Hippocampal formation (tissue), 2 donors: ENCODE results near the gene RAB11A.
A peak's percentile ranks its signal among the peaks of the same experiment; 100 is the strongest.
"Not testable (repeated sequence)": the region's sequence is repeated elsewhere in the genome, so short reads cannot be mapped to it uniquely, and the experiment has no call there.

Source experiments
- DNase-seq, 2 donors: peaks; one replicate each; lab custom pipeline; 2025; lab: John Stamatoyannopoulos, UW

The RAB11A gene

DNA sequence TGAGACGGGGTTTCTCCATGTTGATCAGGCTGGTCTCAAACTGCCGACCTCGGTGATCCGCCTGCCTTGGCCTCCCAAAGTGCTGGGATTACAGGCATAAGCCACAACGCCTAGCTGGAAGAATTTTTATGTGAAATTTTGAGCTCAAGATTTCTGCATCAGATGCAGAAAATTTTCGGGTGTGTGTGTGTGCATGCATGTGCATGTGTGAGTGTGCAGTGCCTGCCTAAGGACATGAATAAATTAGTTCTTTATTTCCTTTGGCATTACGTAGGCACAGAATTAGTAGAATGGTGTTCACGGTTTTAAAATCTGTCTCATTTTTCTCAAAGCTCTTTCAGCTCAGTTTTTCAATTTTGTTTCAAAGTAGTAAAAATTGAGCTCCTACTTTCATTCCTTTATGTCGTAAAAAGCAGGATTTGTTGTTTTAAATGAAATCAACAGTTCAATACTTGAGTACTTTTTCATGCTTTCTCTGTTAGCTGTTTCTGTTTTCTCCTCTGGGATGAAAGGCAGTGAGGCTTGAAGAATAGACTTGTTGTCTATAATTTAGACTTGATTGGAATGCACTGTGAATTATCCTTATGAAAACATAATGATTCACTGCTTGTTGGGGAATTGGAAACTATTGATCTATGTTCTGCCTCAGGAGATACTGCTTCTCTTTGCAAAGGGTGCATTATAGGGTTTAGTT lies 23.3 kb upstream of the RAB11A start:
- DNase-seq: no peak

DNA sequence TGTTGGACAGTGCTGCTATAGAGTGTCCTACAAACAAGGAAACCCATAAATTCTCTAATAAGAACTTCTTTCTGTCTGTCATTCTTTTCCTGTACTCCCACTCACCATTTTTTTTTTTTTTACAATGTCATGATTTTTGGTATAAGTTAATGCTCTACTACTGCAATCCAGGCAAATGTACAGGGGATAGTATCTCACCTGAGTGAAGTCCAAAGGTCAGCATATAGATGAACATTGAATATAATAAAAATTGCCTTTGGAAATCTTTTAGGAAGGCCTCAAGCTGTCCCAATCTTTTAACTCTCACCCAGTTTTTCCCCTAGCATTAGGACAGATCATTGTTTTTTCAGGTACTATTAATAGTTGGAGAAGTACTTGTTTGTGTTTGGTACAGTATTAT lies 21.3 kb upstream of the RAB11A start:
- DNase-seq: no peak

DNA sequence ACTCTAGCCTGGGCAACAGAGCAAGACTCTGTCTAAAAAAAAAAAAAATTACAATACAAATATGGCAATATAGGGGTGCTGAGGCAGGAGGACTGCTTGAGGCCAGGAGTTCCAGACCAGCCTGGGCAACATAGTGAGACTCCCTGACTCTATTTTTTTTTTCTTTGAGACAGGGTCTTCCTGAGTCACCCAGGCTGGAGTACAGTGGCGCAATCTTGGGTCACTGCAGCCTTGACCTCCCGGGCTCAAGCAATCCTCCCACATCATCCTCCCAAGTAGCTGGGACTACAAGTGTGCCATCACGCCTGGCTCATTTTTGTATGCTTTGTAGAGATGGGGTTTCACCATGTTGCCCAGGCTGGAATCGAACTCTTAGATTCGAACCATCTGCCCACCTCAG lies 17.3 kb upstream of the RAB11A start:
- DNase-seq: no peak

DNA sequence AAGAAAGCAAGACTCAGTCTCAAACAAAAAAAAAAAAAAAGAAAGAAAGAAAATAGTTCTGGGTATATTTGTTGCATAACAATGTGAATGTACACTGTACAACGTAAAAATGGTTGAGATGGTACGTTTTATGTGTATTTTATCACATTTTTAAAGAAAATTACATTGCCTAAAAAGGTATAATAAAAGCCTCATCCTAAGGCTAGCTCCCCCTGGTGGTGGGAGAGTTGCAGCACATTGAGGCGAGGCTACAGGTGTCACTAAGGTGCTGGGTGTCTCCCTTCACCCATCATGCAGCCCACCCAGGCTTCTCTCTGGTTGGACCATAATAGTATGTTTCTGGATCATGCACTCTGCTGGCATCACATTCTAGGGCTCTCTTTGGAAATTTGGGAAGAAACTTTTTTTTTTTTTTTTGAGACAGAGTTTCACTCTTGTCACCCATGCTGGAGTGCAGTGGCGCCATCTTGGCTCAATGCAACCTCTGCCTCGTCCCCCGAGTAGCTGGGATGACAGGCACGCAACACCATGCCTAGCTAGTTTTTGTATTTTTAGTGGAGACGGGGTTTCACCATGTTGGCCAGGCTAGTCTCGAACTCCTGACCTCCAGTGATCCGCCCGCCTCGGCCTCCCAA lies 12.4 kb upstream of the RAB11A start:
- DNase-seq: peak in 1 of 2 donors; percentile 33

DNA sequence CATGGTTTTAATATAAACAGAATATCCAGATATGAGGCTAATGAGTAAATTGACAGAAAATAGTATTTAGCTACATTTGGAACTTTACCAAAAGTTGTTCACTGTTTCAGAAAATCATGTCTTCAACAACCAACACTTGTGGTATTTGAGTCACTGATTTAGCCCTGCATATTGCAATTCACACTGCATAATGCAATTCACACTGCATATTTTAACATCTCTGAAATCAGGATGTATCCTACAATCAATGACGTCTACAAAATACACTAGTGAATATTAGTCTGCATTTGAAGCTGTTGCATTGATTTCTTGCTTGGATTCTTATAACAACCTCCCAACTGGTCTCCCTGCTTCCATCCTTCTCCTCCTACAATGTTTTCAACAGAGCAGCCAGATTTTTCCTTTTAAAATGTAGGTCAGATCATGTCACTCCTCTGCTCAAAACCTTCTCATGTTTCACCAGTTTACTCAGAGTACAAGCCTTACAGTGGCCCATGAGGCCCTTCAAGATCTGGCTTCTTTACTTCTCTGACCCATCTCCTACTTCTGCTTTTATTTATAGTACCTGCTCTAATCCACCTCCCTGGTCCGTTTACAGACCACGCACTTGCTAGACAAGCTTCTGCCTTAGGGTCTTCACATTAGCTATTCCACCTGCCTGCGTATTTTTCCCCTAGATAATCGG lies 11.4 kb upstream of the RAB11A start:
- no peak for DNase-seq

DNA sequence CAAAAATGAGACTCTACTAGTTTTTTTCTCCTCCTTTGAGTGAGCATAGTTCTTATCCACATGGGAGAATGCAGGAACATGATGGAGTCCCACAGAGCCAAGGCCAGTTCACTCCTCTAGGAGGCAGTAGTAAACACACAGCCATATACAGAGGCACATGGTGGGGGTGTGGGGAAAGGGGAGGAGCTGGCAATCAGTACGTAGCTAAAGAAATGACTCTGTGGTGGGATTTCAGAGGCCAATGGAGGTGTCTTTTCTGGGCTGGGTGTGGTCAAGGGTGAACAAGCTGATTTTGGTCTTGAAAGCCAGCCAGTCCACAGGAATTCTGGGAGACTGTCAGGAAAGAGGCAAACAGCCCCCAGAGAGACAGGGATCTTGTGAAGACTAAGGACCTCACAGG lies 6.6 kb upstream of the RAB11A start:
- no peak for DNase-seq

DNA sequence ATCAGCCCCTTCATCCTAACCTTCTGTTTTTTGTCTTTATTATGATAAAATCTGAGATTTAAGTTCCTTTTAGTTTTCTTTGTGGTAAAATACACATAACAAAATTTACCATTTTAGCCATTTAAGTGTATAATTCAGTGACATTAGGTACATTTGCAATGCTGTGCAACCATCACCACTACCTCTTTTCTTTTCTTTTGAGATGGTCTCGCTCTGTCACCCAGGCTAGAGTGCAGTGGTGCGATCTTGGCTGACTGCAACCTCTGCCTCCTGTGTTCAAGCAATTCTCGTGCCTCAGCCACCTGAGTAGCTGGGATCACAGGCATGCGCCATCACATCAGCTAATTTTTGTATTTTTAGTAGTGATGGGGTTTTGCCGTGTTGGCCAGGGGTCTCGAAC lies 6.2 kb upstream of the RAB11A start:
- DNase-seq: no peak

DNA sequence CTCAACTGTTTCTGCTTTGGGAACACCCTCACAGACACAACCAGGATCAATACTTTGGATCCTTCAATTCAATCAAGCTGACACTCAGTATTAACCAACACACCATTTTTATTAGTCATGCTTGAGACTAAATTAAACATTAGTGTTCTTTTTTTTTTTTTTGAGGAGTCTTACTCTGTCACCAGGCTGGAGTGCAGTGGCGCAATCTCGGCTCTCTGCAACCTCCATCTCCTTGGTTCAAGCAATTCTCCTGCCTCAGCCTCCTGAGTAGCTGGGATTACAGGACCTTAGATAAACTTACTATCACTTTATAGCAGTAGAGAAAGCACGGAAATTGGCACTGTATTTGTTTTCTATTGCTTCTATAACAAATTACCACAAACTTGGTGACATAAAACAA lies 2.0 kb upstream of the RAB11A start:
- no peak for DNase-seq

DNA sequence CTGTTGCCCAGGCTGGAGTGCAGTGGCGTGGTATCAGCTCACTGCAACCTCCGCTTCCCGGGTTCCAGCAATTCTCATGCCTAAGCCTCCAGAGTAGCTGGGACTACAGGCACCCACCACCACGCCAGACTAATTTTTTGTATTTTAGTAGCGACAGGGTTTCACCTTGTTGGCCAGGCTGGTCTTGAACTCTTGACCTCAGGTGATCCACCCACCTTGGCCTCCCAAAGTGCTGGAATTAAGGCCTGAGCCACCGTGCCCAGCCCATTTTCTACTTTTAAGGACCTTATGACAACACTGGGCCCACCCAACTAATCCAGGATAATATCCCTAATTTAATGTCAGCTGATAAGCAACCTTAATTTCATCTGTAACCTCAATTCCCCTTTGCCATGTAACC lies 1.4 kb upstream of the RAB11A start:
- not testable (repeated sequence) for DNase-seq

DNA sequence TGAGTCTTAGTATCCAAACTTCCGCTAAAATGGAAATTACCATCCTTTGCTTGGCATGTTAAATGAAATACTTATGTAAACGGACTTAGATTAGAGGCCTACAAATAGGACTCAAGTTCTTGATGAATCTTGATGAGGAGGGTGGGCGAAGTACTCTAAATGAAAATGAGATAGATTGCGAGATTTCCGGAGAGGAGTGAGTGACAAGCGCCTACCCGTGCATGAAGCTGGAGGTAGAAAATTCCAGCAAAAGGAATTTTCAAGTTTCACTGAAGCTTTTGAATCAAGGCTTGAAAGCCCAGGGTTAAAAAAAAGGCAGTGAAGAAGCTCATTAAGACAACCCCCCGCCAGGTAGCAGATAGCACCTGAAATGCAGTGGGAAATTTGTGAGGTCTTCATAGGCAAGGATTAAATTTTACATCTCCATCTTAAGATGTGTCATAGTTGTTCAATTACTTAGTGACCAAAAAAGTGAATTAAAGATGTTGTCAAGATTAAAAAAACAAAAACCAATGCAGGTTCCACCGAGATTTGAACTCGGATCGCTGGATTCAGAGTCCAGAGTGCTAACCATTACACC lies 655 bp upstream of the RAB11A start:
- no peak for DNase-seq

DNA sequence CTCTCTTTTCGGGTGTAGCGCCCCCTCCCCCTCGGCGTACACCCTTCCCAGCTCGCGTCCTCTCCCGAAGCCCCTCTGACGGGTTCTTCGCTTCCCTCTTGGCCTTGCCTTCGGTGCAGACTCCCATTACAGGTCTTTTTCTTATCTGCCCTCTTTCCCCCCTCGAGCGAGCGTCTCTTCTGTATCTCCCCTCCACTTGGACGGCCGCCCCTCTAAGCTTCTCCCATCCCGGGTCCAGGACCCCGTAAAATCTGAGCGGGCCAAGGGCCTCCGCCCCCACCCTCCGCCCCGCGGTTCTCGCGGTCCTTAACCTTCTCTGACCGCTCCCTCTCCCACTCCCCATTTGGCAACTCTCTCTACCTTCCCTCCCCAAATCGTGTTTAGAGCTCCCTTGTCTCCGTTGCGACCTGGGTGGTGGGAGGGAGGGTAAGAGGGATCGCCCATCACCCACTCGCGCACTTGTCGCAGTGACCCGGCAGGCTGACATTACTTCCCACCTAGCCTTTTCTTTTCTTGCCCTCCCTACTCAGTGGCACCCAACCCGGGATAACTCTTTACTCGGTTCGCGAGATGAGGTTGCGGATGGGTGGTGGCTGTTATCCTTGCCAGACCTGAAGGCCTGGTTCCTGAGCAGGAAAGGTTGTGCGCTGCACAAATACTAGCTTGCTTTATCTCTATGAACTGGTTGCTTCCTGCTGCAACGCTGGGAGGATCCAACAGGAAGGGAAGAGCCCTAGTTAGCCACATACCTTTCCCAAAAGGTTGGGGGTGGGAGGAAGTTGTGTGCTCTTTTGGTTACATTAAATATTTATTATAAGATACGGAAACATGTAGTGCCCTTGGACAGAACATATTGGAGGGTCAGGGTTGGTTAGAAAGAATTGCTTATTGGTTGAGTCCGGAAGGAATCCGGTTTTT lies 922 bp downstream of the RAB11A start:
- no peak for DNase-seq

DNA sequence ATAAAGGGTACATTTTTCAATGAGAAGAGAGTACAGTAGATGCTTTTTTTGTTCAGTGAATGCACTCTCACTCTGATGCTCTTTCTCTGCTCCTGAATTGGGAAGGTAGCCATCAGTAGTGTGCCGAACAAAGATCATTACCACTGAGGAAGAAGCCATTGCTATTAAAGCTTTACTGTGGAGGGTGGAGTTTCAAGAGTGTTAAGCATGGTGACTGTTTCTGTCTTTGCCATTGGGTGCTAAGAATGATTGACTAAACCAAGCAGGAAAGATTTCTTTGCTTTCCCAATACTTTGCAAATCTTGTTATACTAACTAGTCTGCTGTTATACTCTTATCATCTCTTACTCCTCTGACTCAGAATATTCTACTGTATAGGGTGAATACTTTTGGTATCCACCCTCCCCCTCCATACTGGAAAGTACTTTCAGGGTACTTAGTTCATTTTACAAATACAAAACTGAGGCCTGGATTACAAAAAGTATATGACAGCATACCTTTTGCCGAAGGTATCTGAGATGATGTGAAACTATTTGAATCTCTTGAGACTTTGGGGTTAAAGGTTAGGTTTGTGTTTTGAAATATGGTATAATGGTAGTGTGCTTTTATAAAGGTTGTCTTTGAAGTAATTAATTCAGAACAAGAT lies 1.7 kb downstream of the RAB11A start:
- no peak for DNase-seq

DNA sequence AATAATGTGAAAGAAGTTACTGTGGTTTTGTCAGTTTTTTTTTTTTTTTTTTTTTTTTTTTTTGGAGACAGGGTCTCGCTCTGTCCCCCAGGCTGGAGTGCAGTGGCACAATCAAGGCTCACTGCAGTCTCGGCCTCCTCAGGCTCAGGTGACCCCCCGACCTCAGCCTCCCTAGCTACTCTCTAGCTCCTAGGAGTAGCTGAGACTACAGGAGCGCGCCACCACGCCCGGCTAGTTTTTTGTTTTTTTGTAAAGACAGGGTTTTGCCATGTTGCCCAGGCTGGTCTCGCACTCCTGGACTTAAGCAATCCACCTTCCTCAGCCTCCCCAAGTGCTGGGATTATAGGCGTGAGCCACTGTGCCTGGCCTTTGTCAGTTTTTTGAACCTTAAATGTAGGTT lies 2.6 kb downstream of the RAB11A start:
- DNase-seq: not testable (repeated sequence)

DNA sequence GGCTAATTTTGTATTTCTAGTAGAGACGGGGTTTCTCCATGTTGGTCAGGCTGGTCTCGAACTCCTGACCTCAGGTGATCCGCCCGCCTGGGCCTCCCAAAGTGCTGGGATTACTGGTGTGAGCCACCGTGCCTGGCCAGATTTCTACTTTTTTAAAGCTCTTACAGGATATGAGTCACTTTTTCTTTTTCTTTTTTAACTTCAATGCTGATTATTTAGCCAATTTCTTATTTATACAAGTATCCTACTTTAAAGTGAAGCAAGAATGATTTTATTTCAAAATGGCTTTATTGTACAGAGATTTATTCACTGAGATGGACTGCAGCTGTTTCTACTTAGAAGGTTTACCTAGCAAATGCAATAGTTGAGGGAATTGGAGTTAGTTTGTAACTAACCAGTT lies 3.3 kb downstream of the RAB11A start:
- not testable (repeated sequence) for DNase-seq

DNA sequence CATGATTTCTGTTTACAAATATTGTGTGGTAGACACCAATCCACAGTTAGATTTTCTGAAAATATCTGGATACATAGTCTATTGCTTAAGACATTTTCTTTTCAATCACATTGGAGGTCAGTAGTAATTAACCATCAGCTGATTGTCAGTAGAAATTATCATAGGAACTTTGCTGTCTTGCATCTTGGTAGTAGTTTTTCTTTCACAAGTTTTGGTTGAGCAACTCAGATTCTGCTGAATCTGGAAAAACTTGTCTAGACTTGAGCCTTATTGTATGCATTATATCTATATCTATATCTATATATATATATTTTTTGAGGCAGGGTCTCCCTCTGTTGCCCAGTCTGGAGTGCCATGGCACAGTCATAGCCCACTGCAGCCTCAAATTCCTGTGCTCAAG lies 4.0 kb downstream of the RAB11A start:
- no peak for DNase-seq

DNA sequence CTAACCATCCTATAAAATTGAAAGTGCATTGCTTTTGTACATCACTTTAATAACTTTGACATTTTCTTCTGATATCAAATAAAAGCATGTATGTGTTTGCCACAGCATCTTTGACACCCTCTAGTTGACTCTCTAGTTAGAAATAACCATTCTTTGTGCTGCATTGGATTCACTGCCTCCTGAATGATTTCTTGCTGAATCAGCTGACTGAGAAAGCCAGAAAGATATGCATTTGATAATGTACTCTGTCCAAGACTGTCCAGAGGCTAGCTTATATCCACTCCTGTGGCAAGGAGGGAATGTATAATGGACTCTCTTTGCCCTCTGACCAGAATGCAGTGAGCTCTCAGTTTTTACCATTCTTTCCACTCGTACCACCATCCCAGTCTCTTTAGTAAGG lies 6.2 kb downstream of the RAB11A start:
- no peak for DNase-seq

DNA sequence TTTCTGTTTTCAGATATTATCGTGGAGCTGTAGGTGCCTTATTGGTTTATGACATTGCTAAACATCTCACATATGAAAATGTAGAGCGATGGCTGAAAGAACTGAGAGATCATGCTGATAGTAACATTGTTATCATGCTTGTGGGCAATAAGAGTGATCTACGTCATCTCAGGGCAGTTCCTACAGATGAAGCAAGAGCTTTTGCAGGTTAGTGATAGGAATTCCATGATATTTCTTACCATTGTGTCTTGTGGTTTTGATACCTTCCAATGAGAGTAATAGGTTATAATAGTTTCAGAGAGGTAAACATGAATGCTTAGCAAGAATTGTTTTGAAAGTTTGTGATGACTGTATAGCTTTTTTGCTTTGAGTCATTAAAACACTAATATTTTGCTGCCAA lies 8.5 kb downstream of the RAB11A start:
- DNase-seq: no peak

DNA sequence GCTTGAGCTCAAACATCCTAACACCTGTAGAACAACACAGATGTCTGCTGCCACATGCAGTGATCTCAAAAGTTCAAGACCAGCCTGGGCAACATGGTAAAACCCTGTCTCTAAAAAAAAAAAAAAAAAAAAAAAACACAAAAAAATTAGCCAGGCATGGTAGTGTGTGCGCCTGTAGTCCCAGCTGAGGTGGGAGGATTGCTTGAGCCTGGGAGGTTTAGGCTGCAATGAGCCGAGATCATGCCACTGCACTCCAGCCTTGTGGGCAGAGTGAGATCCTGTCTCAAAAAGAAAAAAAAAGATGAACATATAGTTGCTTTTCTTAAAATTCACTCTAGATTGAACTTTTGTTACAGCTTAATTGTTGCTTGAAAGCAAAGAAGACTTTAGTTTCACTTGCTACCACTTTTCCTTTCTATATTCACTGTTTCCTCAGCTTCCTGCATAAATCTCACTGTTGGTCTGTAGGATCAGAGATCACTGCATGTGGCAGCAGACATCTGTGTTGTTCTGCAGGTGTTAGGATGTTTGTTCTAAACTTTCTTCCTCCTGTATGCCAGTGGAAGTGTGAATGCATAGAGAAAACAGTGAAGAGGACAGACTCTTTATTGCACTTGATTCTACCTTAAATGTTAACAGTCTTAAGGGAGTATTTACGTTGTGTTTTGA lies 12.6 kb downstream of the RAB11A start:
- no peak for DNase-seq

DNA sequence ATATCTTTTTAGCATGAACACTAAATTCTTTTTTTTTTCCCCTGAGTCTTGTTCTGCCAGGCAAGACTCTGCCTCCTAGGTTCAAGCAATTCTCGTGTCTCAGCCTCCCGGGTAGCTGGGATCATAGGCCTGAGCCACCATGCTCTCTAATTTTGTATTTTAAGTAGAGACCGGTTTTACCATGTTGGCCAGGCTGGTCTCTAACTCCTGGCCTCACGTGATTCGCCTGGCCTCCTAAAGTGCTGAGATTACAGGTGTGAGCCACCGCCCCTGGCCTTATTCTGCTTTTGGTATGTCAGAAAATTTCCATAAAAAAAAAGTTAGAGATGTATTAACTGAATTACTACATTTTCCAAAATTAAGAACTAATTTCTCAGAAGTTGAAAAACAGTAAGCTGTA lies 14.3 kb downstream of the RAB11A start:
- no peak for DNase-seq

DNA sequence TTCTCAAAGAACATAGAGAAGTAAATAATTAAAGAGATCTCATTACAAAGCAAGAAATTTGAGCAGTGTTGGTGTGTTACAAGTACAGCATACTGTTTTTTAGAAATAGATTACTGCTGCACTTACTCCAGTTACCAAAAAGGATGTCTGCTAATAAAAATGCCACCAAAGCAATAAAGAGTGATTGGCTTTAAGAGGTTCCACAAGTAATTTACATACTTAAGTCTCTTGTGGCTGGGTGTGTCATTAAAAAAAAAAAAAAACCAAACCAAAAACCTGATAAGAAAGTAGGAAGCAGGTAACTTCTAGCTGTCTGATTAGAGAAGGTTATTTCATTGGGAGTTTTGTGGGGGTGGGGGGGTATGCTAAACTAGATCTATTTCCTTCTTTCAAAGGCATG lies 15.2 kb downstream of the RAB11A start:
- no peak for DNase-seq

DNA sequence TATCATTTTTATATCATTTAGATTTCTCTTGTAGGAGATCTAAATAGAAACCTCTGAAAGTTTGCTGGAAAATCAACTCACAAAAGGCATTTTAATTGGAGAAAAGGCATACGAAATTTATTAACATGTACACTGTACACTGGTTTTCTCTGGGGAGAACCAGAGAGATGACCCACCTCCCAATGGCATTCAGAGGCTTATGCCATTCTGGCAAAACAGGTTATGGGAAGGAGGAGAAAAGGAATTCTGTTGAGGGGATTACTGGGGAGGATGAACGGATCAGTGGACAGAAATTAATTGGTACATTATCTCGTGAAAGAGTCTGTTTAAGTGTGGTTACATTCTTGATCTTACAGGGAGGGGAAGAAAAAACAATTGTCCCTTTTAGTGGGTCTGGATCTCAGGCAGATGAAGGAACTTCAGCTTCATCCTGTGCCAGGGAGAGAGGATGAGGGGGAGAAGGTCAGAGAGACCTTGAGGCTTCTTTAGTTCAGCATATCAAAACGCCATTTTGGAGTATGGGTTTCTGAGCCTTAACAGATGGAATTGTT lies 16.5 kb downstream of the RAB11A start:
- DNase-seq: no peak
